HUES64 (cell line): ENCODE results near the gene GNG4.
"Not testable (repeated sequence)": the region's sequence is repeated elsewhere in the genome, so short reads cannot be mapped to it uniquely, and the experiment has no call there.

Source experiments
- H3K27ac ChIP-seq: 2 replicates; pipeline ENCODE4 v1.7.0; 2013; ENCODE audit warnings: low read depth, low read length, inconsistent platforms
- H3K27me3 ChIP-seq: 2 replicates; pipeline ENCODE4 v1.6.1; 2013; ENCODE audit warnings: mild to moderate bottlenecking, low read length; ENCODE audit not compliant: insufficient read depth
- H3K36me3 ChIP-seq: 2 replicates; pipeline ENCODE4 v1.6.1; 2013; ENCODE audit warnings: mild to moderate bottlenecking, low read length; ENCODE audit not compliant: insufficient read depth
- H3K4me1 ChIP-seq: 2 replicates; pipeline ENCODE4 v1.6.1; 2013; ENCODE audit warnings: mild to moderate bottlenecking, low read length, moderate library complexity; ENCODE audit not compliant: insufficient read depth
- H3K4me3 ChIP-seq: 2 replicates; pipeline ENCODE4 v1.5.1; 2013; ENCODE audit warnings: mild to moderate bottlenecking, low read length, moderate library complexity
- H3K9ac ChIP-seq: 2 replicates; pipeline ENCODE4 v1.6.1; 2013; ENCODE audit warnings: mild to moderate bottlenecking, low read depth, low read length
- H3K9me3 ChIP-seq: 2 replicates; pipeline ENCODE4 v1.6.1; 2013; ENCODE audit warnings: low read depth, low read length; ENCODE audit not compliant: insufficient read depth
- WGBS: fragments of 150-250, 120-280 bp; methylation state at CpG from one replicate; pipeline ENCODE4 v1.1.7; 2013; ENCODE audit warnings: missing lambda C conversion rate; 5-methylcytosine and 5-hydroxymethylcytosine counted together

The GNG4 gene

DNA sequence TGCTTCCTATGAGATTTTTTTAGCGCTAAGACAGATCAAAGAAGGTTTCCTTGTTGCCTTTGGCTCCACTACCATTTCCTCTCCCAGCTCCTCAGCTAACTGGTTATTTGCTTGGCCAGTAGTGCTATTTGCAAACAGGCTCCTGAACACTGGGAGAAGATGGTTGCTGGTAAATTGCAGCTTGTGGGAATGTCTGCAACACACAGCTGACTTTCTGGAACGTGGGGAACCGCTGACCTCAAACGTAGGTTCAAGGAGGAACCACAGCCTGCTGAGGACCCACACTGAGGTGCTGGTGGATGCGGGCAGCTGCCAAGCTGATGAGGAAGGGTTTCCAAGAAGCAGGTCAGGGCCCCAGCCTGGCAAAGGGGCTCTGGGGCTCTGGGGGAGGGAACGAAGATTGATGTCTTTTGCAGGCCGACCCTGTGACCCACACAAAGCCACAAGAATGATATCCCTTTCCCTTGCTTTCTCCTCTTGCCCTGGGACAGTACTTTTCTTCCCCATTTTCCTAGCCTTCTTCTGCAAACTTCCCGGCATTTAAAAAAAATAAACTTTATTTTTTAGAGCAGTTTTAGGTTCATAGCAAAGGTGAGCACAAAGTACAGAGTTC, 24.8 kb downstream of the GNG4 start:
- Histone ChIP-seq H3K4me3 (no peak overlapping the region), H3K4me1 (peaks cover 10% of the 10 kb centered on the region; the same call in 1 of the 2 replicates), H3K36me3 (no peaks in the 10 kb centered on the region), H3K27ac (no peak overlapping the region), H3K9ac (no peak overlapping the region), H3K9me3 (no peaks in the 10 kb centered on the region), H3K27me3 (no peaks in the 10 kb centered on the region)
- 88% methylated on average over 8 of the region's 8 CpGs for WGBS

DNA sequence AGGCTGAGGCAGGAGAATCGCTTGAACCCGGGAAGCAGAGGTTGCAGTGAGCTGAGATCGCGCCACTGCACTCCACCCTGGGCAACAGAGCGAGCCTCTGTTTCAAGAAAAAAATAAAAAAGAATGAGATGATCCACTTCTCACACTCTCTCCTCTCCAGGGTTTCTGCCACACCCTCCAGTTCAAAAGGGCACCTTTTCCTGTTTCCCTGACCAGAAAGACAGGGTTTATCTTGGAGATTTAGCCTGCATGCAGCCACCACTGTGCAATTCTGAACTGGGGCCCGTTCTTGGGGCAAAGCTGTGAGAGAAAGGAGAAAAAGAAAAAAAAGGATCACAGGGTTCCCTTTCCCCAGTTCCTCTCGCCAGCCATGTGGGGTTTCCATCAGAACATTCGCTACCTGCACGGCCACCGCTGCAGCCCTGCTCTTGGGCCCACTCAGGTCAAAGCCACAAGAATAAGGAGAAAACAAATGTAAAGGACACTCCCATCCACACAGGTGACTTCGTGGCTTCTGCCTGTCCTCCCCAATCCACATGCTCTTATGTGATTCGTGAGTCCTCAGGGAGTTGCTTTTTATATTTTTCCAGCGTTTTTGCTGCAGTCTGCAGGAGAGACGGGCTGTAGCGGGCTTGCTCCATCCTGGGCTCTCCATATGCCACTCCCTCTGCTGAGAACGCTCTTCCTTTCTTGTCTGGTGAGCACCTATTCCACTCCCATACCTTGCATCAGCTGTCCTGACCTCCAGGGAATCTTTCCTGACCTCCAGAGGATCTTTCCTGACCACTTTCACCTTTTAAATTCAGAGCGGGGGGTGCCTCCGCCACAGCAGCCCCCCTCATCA, 26.4 kb downstream of the GNG4 start:
- Histone ChIP-seq H3K4me1 (peaks cover 3% of the 10 kb centered on the region; the same call in 1 of the 2 replicates), H3K9ac (no peak overlapping the region), H3K9me3 (no peaks in the 10 kb centered on the region), H3K4me3 (no peak overlapping the region), H3K36me3 (no peaks in the 10 kb centered on the region), H3K27me3 (no peaks in the 10 kb centered on the region), H3K27ac (no peak overlapping the region)
- WGBS, result 82% methylated on average over 18 of the region's 18 CpGs

DNA sequence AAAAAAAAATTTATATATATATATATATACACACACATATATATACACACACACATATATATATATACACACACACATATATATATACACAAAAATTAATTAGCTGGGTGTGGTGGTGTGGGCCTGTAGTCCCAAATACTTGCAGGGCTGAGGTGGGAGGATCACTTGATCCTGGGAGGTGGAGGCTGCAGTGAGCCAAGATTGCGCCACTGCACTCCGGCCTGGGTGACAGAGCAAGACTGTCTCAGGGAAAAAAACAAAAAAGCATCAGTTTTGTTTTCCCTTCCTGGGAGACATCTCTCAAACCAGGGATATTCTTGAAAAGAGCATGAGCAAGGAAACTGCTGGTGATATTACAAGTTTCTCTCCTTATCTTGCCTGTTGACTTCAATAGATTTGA, 30.4 kb downstream of the GNG4 start:
- not testable (repeated sequence) for H3K4me1 ChIP-seq, H3K27me3 ChIP-seq, H3K9ac ChIP-seq, H3K4me3 ChIP-seq, H3K36me3 ChIP-seq, H3K9me3 ChIP-seq, H3K27ac ChIP-seq
- WGBS, result 88% methylated on average over 2 of the region's 2 CpGs

DNA sequence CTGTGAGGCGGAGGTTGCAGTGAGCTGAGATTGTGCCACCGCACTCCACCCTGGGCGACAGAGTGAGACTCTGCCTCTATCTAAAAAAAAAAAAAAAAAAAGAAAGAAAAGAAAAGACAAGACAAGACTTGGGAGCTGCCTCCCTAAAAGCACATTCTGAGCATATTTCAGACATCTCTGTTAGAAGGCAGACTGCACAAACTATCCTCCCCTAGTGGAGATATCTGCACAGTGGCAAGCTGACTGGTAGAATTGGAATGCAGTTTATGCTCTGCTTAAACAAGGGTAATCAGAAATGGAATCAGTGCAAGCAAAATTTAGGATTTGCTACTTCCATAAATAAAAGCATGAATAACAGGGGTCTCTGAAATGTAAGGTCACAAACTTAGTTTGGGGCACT, 31.8 kb downstream of the GNG4 start:
- H3K4me1 ChIP-seq, result no peaks in the 10 kb centered on the region
- no peak overlapping the region for H3K4me3 ChIP-seq
- H3K9ac ChIP-seq, result no peak overlapping the region
- H3K9me3 ChIP-seq, result no peaks in the 10 kb centered on the region
- WGBS, result 100% methylated on average over 2 of the region's 3 CpGs
- H3K27ac ChIP-seq, result no peak overlapping the region
- no peaks in the 10 kb centered on the region for H3K27me3 ChIP-seq
- H3K36me3 ChIP-seq, result no peaks in the 10 kb centered on the region

DNA sequence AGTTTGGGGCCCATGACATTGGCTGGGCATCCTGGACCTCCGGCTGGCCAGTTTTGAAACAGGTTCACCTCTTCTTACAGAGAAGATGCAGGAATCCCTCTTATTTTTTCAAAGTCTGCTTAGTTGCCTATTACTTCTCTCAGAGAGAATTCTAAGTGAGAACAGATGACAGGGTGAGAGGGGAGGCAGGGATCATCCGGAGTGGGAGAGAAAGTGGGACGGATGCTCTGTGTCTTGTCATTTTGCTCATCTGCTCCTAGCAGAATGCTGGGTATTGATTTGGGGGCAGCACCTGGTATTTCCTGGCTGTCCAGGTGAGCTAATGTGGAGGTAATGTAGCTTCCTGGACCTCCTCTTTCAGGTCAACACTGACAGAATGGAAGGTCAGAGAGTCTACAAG, 32.4 kb downstream of the GNG4 start:
- no peak overlapping the region for H3K4me3 ChIP-seq
- no peak overlapping the region for H3K27ac ChIP-seq
- no peaks in the 10 kb centered on the region for H3K27me3 ChIP-seq
- no peaks in the 10 kb centered on the region for H3K9me3 ChIP-seq
- H3K36me3 ChIP-seq, result no peaks in the 10 kb centered on the region
- 98% methylated on average over 3 of the region's 3 CpGs for WGBS
- H3K9ac ChIP-seq, result no peak overlapping the region
- H3K4me1 ChIP-seq, result no peaks in the 10 kb centered on the region

DNA sequence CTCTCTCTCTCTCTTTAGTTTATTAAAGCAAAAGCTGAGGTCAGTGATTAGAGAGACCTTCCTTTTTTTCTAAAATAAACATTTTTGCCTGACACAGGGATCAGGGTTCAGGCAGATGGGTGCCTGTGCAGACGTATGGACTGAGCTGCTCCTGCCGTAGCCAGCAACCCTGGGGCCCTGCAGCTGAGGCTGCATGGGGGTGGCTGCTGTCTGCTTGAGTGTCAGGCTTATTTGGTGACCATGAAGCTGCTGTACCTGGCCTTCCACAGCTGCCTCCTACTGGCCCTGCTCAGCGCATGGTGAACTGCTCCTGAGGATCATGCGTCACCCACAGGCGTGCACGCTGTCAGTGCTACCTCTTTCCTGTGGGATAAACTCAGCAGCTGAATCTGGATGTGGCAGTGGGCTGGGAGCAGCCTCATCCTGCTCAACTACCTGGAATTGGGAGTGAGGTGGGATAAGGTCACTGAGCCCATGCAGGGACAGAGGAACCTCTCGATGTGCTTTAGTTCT, 35.1 kb downstream of the GNG4 start:
- no peaks in the 10 kb centered on the region for H3K9me3 ChIP-seq
- H3K27ac ChIP-seq, result no peak overlapping the region
- WGBS, result 93% methylated on average over 7 of the region's 7 CpGs
- no peak overlapping the region for H3K4me3 ChIP-seq
- H3K4me1 ChIP-seq, result no peaks in the 10 kb centered on the region
- H3K9ac ChIP-seq, result no peak overlapping the region
- no peaks in the 10 kb centered on the region for H3K27me3 ChIP-seq
- no peaks in the 10 kb centered on the region for H3K36me3 ChIP-seq

DNA sequence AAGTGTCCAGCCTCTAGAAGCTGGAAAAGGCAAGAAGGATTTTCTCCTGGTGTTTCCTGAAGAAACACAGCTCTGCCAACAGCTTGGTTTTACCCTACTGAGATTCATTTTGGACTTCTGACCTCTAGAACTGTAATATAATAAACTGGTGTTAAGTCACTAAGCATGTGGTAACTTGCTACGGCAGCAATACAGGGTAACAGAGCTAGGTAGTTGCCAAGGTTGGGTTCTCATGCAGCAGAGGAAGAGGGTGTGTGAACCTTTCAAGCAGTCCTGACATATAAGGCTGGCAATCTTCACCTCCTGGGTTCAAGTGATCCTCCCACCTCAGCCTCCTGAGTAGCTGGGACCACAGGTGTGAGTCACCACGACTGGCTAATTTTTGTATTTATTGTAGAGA, 36.0 kb downstream of the GNG4 start:
- 88% methylated on average over 2 of the region's 2 CpGs for WGBS

DNA sequence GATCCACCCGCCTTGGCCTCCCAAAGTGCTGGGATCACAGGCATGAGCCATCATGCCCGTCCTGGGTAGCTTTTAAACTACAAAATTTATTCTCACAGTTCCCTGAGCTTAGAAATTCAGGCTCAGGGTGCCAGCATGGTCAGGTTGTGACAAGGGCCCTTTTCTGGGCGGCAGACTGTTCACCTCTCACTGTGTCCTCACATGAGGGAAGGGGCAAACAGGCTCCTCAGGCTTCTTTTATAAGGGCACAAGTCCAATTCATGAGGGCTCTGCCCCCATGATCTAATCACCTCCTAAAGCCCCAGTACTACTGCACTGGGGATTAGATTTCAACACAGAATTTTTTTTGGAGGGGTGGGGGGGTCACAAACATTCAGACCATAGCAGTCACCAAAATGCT, 36.8 kb downstream of the GNG4 start:
- Histone ChIP-seq H3K9me3 (no peaks in the 10 kb centered on the region), H3K36me3 (no peaks in the 10 kb centered on the region)
- WGBS, result 94% methylated on average over 3 of the region's 3 CpGs

More for the DNA sequence above, 36.0 kb downstream of the GNG4 start:
- no peak overlapping the region for H3K9ac ChIP-seq
- H3K27me3 ChIP-seq, result no peaks in the 10 kb centered on the region
- H3K4me3 ChIP-seq, result no peak overlapping the region
- H3K36me3 ChIP-seq, result no peaks in the 10 kb centered on the region
- H3K4me1 ChIP-seq, result no peaks in the 10 kb centered on the region
- no peak overlapping the region for H3K27ac ChIP-seq
- H3K9me3 ChIP-seq, result no peaks in the 10 kb centered on the region

DNA sequence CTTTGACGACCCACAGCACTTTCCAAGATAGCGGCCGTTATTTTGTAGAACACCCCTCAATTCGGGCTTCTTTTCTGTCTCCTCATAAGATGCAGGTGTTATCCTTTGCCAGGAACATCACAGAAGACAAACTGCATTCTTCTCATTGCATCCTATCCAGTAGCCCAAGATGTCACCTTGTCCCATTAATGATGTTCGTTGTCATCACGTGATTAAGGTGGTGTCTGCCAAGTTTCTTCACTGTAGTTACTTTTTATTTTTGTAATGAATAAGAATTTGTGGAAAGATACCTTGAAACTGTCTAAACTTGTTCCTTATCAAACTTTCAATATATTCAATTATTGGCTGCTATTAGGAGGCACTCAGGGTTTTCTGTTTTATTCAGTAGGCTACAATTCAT, 39.4 kb downstream of the GNG4 start:
- no peaks in the 10 kb centered on the region for H3K9me3 ChIP-seq
- H3K27me3 ChIP-seq, result no peaks in the 10 kb centered on the region
- no peaks in the 10 kb centered on the region for H3K36me3 ChIP-seq
- no peak overlapping the region for H3K4me3 ChIP-seq
- no peak overlapping the region for H3K27ac ChIP-seq
- no peaks in the 10 kb centered on the region for H3K4me1 ChIP-seq
- no peak overlapping the region for H3K9ac ChIP-seq
- 92% methylated on average over 6 of the region's 6 CpGs for WGBS

More for the DNA sequence above, 36.8 kb downstream of the GNG4 start:
- Histone ChIP-seq H3K9ac (no peak overlapping the region), H3K4me1 (no peaks in the 10 kb centered on the region), H3K27me3 (no peaks in the 10 kb centered on the region), H3K4me3 (no peak overlapping the region), H3K27ac (no peak overlapping the region)

DNA sequence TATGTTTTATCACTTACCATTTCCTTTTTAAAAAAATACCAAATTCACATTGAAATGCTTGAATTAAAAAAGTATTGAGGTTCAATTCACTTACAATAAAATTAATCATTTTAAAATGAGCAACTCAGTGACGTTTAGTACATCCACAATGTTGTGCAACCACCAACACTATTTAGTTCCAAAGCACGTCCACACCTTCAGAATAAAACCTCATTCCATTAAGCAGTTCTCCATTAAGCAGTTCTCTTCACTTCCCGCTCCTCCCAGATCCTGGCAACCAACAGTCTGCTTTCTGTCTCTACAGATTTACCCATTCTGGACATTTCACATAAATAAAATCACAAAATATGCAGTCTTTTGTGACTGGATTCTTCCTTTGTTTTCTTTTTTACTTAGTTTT, 41.3 kb downstream of the GNG4 start:
- H3K27ac ChIP-seq, result no peak overlapping the region
- no peaks in the 10 kb centered on the region for H3K36me3 ChIP-seq
- WGBS, result 88% methylated on average over 3 of the region's 3 CpGs
- no peak overlapping the region for H3K4me3 ChIP-seq
- no peaks in the 10 kb centered on the region for H3K9me3 ChIP-seq
- no peaks in the 10 kb centered on the region for H3K4me1 ChIP-seq
- no peak overlapping the region for H3K9ac ChIP-seq
- no peaks in the 10 kb centered on the region for H3K27me3 ChIP-seq

DNA sequence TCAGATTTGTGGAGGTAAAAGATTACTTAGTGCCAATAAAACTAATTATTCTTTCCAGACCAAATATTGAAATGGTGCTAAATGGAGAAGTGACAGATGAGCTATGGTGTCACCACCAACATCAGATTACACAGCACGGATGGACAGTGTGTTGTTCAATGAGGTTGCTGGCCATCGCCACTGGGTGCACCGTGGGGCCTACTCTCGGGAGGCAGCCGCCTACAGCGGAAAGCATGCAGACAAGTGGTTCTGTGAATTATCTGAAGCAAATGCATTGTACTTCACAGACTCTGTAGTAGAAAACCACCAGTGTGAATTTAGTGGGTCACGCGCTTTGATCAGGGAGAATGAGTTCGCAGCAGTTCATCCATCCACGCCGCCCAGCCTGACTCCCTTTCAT, 42.3 kb downstream of the GNG4 start:
- H3K27me3 ChIP-seq, result no peaks in the 10 kb centered on the region
- WGBS, result 91% methylated on average over 11 of the region's 11 CpGs
- no peaks in the 10 kb centered on the region for H3K4me1 ChIP-seq
- H3K27ac ChIP-seq, result no peak overlapping the region
- H3K9me3 ChIP-seq, result no peaks in the 10 kb centered on the region
- H3K4me3 ChIP-seq, result no peak overlapping the region
- no peaks in the 10 kb centered on the region for H3K36me3 ChIP-seq
- H3K9ac ChIP-seq, result no peak overlapping the region
